Subcutaneous abdominal adipose tissue (tissue), 5 donors: Measurements from ENCODE around the gene CNTN2.

Experiments used
- H3K27ac ChIP-seq: one replicate; pipeline ENCODE4 v1.7.0; 2013; ENCODE audit warnings: low read depth, mild to moderate bottlenecking, inconsistent platforms, low read length, moderate library complexity
- H3K27me3 ChIP-seq, 5 donors: one replicate each; pipeline ENCODE4 v1.7.0; 2013; ENCODE audit warnings: low read length in 5 of 5, inconsistent platforms in 1 of 5; ENCODE audit not compliant: control insufficient read depth in 5 of 5, insufficient read depth in 4 of 5
- H3K36me3 ChIP-seq, 5 donors: one replicate each; pipeline ENCODE4 v1.7.0; 2013; ENCODE audit warnings: low read length in 5 of 5; ENCODE audit not compliant: control insufficient read depth in 5 of 5, insufficient read depth in 5 of 5
- H3K4me1 ChIP-seq, 5 donors: one replicate each; pipeline ENCODE4 v1.7.0; 2013; ENCODE audit warnings: low read length in 5 of 5, mild to moderate bottlenecking in 3 of 5, moderate library complexity in 1 of 5; ENCODE audit not compliant: control insufficient read depth in 5 of 5, insufficient read depth in 5 of 5
- H3K4me3 ChIP-seq, 5 donors: one replicate each; pipeline ENCODE4 v1.7.0; 2013; ENCODE audit warnings: low read length in 5 of 5, low read depth in 1 of 5
- H3K9ac ChIP-seq, 5 donors: one replicate each; pipeline ENCODE4 v1.7.0; 2013; ENCODE audit warnings: low read length in 5 of 5, mild to moderate bottlenecking in 4 of 5, moderate library complexity in 3 of 5
- H3K9me3 ChIP-seq, 5 donors: one replicate each; pipeline ENCODE4 v1.7.0; 2013; ENCODE audit warnings: low read length in 5 of 5; ENCODE audit not compliant: control insufficient read depth in 5 of 5
- donor health status: healthy.
- donor health status: healthy.
- donor health status: healthy.
- donor health status: healthy.
- donor health status: healthy.

Gene CNTN2

DNA sequence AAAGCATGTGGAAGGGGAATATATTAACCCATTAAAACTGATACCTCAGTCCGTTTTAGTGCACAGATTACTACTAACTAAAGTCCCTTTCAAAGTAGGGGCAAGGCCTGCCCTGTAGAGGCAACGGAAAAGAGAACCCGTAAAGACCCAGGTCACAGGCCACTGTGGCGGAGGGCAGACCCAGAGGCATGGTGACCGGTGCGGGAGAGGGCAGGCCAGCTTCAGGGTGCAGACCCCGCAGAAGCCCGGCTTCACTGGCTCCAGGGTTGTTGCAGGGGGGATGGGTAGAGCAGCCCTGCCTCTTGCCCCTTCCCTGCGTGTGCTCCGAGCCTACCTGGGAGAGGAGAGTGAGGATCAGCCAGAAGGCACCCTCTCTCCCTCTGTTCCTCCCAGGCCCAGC lies 17.7 kb downstream of the CNTN2 start:
- H3K4me3 ChIP-seq, result no peak overlapping the region
- H3K36me3 ChIP-seq, result no peaks in the 10 kb centered on the region
- peaks cover 0 to 14% (median 8%) of the 10 kb centered on the region in 5 donors for H3K4me1 ChIP-seq
- H3K9ac ChIP-seq, result no peak overlapping the region
- H3K9me3 ChIP-seq, result no peaks in the 10 kb centered on the region
- no peaks in the 10 kb centered on the region for H3K27me3 ChIP-seq
- H3K27ac ChIP-seq, result no peak overlapping the region

DNA sequence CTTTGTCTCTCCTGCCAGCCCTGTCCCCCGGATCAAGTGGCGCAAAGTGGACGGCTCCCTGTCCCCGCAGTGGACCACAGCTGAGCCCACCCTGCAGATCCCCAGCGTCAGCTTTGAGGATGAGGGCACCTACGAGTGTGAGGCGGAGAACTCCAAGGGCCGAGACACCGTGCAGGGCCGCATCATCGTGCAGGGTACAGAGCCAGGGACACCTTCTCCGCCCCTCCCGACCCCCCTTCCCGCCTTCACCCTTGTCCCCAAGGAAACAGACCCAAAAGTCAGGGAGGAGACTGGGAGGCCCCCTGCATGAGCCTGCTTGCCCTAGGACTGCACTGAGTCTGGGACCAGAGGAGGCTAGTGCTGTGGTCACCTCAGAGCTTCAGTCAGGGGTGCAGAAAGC lies 18.2 kb downstream of the CNTN2 start:
- Histone ChIP-seq H3K4me3 (no peak overlapping the region), H3K9me3 (no peaks in the 10 kb centered on the region), H3K27ac (no peak overlapping the region), H3K9ac (no peak overlapping the region), H3K4me1 (peaks cover 0 to 17% (median 8%) of the 10 kb centered on the region in 5 donors), H3K27me3 (no peaks in the 10 kb centered on the region), H3K36me3 (no peaks in the 10 kb centered on the region)

DNA sequence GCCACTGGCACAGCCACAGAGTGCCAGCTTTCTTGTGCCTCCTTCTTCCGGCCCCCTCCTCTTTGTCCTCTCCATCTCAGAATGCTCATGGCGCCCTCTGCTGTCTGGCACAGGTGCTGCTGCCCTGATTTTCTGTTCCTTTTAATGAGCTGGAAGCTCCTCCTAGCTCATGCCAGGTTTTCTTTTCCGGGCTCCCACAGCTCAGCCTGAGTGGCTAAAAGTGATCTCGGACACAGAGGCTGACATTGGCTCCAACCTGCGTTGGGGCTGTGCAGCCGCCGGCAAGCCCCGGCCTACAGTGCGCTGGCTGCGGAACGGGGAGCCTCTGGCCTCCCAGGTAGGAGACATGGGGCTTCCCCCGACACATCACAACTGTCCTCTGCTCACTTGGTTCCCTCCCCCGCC lies 18.7 kb downstream of the CNTN2 start:
- H3K4me1 ChIP-seq, result peaks cover 0 to 19% (median 8%) of the 10 kb centered on the region in 5 donors
- no peaks in the 10 kb centered on the region for H3K27me3 ChIP-seq
- H3K9me3 ChIP-seq, result no peaks in the 10 kb centered on the region
- H3K36me3 ChIP-seq, result no peaks in the 10 kb centered on the region
- H3K9ac ChIP-seq, result no peak overlapping the region
- no peak overlapping the region for H3K27ac ChIP-seq
- H3K4me3 ChIP-seq, result no peak overlapping the region

DNA sequence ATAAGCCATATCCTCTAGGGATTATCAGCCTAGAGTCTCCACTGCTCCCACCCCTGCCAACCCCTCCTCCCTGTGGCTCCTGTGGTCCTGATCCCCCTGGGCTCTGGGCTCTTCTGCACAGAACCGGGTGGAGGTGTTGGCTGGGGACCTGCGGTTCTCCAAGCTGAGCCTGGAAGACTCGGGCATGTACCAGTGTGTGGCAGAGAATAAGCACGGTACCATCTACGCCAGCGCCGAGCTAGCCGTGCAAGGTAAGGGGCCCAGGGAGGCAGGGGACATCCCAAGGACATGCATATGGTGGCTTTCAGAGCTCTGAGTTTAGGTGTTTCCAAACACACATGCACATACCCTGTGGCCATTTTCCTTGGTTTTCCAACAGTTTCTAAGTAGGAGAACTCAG lies 19.3 kb downstream of the CNTN2 start:
- Histone ChIP-seq H3K27ac (no peak overlapping the region), H3K36me3 (no peaks in the 10 kb centered on the region), H3K4me1 (peaks cover 0 to 19% (median 8%) of the 10 kb centered on the region in 5 donors), H3K27me3 (no peaks in the 10 kb centered on the region), H3K4me3 (peak overlapping the region in 1 of 5 donors; percentile 6), H3K9ac (no peak overlapping the region), H3K9me3 (no peaks in the 10 kb centered on the region)

DNA sequence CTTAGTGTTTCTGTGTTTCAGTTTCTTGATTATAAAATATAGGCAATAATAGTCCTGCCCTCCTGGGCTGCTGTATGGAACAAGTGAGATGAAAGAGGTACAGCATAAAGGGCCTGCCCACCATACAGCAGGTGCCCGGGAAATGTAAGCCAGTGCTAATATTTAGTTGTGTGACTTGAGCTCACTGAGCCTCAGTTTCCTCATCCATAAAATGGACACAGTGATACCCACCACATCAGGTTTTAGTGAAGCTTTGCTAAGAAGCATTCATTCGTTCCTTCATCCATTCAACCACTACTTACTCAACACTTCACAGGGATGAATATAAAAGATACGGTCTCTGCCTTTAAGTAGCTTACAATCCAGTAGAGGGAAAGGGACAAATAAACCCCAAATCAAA lies 19.9 kb downstream of the CNTN2 start:
- H3K27ac ChIP-seq, result no peak overlapping the region
- H3K4me3 ChIP-seq, result no peak overlapping the region
- no peaks in the 10 kb centered on the region for H3K27me3 ChIP-seq
- H3K4me1 ChIP-seq, result peaks cover 0 to 19% (median 8%) of the 10 kb centered on the region in 5 donors
- no peak overlapping the region for H3K9ac ChIP-seq
- no peaks in the 10 kb centered on the region for H3K9me3 ChIP-seq
- H3K36me3 ChIP-seq, result no peaks in the 10 kb centered on the region

DNA sequence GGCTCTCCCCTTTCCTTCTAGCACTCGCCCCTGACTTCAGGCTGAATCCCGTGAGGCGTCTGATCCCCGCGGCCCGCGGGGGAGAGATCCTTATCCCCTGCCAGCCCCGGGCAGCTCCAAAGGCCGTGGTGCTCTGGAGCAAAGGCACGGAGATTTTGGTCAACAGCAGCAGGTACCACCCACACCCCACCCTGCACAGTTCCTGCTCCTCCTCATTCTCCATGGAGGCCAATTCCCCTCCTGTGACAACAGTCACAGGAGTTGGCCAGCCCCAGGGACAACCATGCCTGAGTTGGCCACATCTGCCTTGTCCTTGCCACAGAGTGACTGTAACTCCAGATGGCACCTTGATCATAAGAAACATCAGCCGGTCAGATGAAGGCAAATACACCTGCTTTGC lies 21.3 kb downstream of the CNTN2 start:
- H3K27ac ChIP-seq, result no peak overlapping the region
- H3K9me3 ChIP-seq, result no peaks in the 10 kb centered on the region
- H3K27me3 ChIP-seq, result no peaks in the 10 kb centered on the region
- no peak overlapping the region for H3K9ac ChIP-seq
- no peak overlapping the region for H3K4me3 ChIP-seq
- H3K4me1 ChIP-seq, result peaks cover 0 to 32% (median 18%) of the 10 kb centered on the region in 5 donors
- H3K36me3 ChIP-seq, result no peaks in the 10 kb centered on the region

DNA sequence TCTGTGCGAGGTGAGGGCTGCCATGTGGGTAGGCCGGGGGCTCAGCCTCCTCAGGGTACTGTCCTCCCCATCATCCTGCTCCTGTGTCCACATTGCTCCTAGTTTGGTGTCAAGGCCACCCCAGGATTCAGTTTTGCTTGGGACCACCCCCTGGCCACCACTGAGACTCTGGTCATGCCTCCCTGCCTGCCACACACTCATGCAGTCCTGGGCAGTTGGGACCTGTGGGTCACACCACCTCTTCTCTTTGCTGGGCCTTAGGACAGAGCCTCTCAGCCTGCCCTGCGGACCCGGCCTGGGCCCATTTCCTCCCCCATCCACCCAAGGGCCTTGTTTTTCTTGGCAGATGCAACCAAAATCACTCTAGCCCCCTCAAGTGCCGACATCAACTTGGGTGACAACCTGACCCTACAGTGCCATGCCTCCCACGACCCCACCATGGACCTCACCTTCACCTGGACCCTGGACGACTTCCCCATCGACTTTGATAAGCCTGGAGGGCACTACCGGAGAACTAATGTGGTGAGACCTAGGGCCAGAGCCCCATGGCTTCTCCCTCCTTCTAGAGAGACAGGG lies 21.8 kb downstream of the CNTN2 start:
- H3K9ac ChIP-seq, result no peak overlapping the region

DNA sequence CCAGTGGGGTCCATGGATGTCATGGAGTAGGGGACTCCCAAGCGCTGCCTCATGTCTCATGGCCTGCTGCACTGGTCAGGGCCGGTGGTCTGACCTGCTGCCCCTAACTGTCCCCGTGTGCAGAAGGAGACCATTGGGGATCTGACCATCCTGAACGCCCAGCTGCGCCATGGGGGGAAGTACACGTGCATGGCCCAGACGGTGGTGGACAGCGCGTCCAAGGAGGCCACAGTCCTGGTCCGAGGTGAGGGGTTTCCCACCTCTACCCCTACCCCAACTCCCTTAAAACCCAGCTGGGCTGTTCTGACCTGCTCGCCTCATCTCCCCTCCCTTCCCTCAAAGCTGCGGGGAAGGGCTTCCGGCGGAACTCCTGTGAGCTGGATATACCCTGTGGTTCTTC lies 22.7 kb downstream of the CNTN2 start:
- Histone ChIP-seq H3K27ac (no peak overlapping the region), H3K36me3 (no peaks in the 10 kb centered on the region), H3K9me3 (no peaks in the 10 kb centered on the region), H3K4me1 (peaks cover 0 to 38% (median 22%) of the 10 kb centered on the region in 5 donors), H3K4me3 (no peak overlapping the region), H3K27me3 (no peaks in the 10 kb centered on the region), H3K9ac (no peak overlapping the region)

More for the DNA sequence above, 21.8 kb downstream of the CNTN2 start:
- Histone ChIP-seq H3K27ac (no peak overlapping the region), H3K9me3 (no peaks in the 10 kb centered on the region), H3K27me3 (no peaks in the 10 kb centered on the region), H3K4me1 (peaks cover 0 to 38% (median 22%) of the 10 kb centered on the region in 5 donors), H3K4me3 (no peak overlapping the region), H3K36me3 (no peaks in the 10 kb centered on the region)

DNA sequence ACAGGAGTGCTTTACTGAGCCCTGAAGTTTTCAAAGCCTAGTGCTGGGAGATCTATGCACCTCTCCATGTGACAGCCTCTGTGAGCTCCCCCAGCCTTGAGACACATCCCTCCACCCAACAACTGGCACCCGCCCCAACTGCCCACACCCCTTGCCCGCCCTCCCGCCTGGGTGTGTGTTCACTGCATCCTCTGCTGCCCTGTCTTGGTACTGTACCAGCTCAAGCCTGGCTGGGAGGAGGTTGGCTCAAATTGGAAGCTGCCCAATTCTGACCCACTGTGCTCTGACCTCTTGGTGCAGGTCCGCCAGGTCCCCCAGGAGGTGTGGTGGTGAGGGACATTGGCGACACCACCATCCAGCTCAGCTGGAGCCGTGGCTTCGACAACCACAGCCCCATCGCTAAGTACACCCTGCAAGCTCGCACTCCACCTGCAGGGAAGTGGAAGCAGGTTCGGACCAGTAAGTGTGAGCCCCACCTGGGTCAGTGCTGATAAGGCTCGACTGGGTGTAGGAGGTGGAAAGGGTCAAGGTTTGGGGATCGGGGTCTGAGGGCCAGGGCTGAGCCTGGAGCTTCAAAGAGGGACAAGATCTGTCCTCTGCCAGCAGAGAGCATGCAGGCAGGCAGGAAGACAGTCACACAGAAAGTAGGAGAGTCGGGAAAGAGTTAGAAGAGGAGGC lies 23.3 kb downstream of the CNTN2 start:
- Histone ChIP-seq H3K4me1 (peaks cover 0 to 37% (median 22%) of the 10 kb centered on the region in 5 donors), H3K4me3 (no peak overlapping the region), H3K36me3 (no peaks in the 10 kb centered on the region), H3K9me3 (no peaks in the 10 kb centered on the region), H3K9ac (no peak overlapping the region), H3K27me3 (no peaks in the 10 kb centered on the region), H3K27ac (no peak overlapping the region)

DNA sequence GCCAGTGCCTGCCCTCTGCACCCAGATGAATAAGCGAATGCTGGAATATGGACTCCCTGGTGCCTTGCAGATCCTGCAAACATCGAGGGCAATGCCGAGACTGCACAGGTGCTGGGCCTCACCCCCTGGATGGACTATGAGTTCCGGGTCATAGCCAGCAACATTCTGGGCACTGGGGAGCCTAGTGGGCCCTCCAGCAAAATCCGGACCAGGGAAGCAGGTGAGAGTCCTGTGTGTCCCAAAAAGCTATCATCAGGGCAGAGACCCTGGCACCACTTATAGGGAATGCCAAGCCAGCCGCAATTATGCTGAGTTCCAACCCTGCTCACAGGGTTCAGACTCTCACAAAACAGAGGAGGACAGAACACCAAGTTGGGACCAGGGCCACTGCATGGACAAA lies 24.0 kb downstream of the CNTN2 start:
- Histone ChIP-seq H3K4me3 (no peak overlapping the region), H3K27me3 (no peaks in the 10 kb centered on the region), H3K36me3 (no peaks in the 10 kb centered on the region), H3K9me3 (no peaks in the 10 kb centered on the region), H3K9ac (no peak overlapping the region), H3K27ac (no peak overlapping the region), H3K4me1 (peaks cover 0 to 30% (median 14%) of the 10 kb centered on the region in 5 donors)
